Activated CD8-positive, alpha-beta memory T cell treated with anti-CD3 and anti-CD28 coated beads for 1 hour (primary cell): ENCODE data around the gene MSRB1.

Experiments
- DNase-seq, 2 donors: peaks; one replicate each; pipeline ENCODE4 v3.0.0-alpha.2; 2020; ENCODE audit warnings: low read depth in 1 of 2; ENCODE audit errors: extremely low read depth in 1 of 2

The MSRB1 gene

GRCh38 chr16:1979271-1980029 is 36.5 kb upstream of the MSRB1 start:
- DNase-seq, result no peak

GRCh38 chr16:1978476-1979120 is 35.6 kb upstream of the MSRB1 start:
- DNase-seq, result no peak

GRCh38 chr16:1977875-1978268 is 34.9 kb upstream of the MSRB1 start:
- no peak for DNase-seq

- no peak for DNase-seq
These were observed 34.2 kb upstream of the MSRB1 start for GRCh38 chr16:1976951-1977874.

GRCh38 chr16:1976216-1976520 is 33.2 kb upstream of the MSRB1 start:
- no peak for DNase-seq

GRCh38 chr16:1975432-1976215 is 32.6 kb upstream of the MSRB1 start:
- DNase-seq, result no peak

- DNase-seq, result no peak
These were observed 31.4 kb upstream of the MSRB1 start for GRCh38 chr16:1974157-1975070.

GRCh38 chr16:1973461-1974156 is 30.6 kb upstream of the MSRB1 start:
- no peak for DNase-seq

- DNase-seq, result no peak
These were observed 29.5 kb upstream of the MSRB1 start for GRCh38 chr16:1972490-1972877.

GRCh38 chr16:1971796-1972489 is 28.9 kb upstream of the MSRB1 start, which contains the start of gene TBL3:
TBL3 (plus strand) TSS chr16:1972053; CDS start chr16:1972165, 112 bp downstream.
- peak; percentile 87 to 93 for DNase-seq

GRCh38 chr16:1968146-1968953 is 25.4 kb upstream of the MSRB1 start:
- no peak for DNase-seq

GRCh38 chr16:1966460-1966859 is 23.5 kb upstream of the MSRB1 start, which contains the start of gene RNF151:
RNF151 (plus strand) TSS chr16:1966856; CDS start chr16:1966882, 26 bp downstream.
- no peak for DNase-seq

GRCh38 chr16:1965396-1966001 is 22.5 kb upstream of the MSRB1 start:
- DNase-seq, result no peak

- peak; percentile 94 to 95 for DNase-seq
These were observed 21.8 kb upstream of the MSRB1 start, which contains the start of gene RPS2 for GRCh38 chr16:1964506-1965395. RPS2 (minus strand) TSS chr16:1964826; CDS start chr16:1964625, 201 bp downstream.

- DNase-seq, result no peak
These were observed 21.0 kb upstream of the MSRB1 start for GRCh38 chr16:1963806-1964505.
